OCI-LY7 (cell line): Measurements from ENCODE around the gene RNU7-1.

Experiments used
- EZH2phosphoT487 ChIP-seq: fragments of 200-600 bp; sonication (generic); IDR thresholded peaks from 2 replicates; pipeline ENCODE4 v1.6.1; 2018; ENCODE audit warnings: low read depth, borderline replicate concordance, mild to moderate bottlenecking, mixed run types, antibody characterized with exemption, low read length, moderate library complexity, mixed read lengths
- TF ChIP-seq, protein P1 (sequence below): fragments of 200-600 bp; sonication (generic); conservative IDR thresholded peaks from 2 replicates; pipeline ENCODE4 v1.5.1; 2014; ENCODE audit warnings: mild to moderate bottlenecking, antibody characterized with exemption, low read length, moderate library complexity, mixed read lengths

DNA sequence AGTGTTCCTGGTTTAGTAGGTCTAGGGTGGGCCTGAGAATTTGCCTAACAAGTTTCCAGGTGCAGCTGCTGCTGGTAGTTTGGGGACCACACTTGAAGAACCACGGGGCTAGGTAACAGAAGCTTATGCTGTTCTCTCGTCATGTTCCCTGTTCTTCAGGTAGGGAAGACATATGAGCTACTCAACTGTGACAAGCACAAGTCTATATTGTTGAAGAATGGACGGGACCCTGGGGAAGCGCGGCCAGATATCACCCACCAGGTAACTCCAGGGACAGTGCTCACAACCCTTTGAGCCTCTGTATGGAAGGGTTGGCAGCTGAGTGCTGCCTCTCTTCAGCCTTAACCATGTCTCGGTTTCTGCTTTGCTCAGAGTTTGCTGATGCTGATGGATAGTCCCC is 30.6 kb downstream of the RNU7-1 start:
- TF ChIP-seq, protein P1, sequence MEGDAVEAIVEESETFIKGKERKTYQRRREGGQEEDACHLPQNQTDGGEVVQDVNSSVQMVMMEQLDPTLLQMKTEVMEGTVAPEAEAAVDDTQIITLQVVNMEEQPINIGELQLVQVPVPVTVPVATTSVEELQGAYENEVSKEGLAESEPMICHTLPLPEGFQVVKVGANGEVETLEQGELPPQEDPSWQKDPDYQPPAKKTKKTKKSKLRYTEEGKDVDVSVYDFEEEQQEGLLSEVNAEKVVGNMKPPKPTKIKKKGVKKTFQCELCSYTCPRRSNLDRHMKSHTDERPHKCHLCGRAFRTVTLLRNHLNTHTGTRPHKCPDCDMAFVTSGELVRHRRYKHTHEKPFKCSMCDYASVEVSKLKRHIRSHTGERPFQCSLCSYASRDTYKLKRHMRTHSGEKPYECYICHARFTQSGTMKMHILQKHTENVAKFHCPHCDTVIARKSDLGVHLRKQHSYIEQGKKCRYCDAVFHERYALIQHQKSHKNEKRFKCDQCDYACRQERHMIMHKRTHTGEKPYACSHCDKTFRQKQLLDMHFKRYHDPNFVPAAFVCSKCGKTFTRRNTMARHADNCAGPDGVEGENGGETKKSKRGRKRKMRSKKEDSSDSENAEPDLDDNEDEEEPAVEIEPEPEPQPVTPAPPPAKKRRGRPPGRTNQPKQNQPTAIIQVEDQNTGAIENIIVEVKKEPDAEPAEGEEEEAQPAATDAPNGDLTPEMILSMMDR, result no peak
- no peak for TF ChIP-seq EZH2phosphoT487
